ENCODE measurements around the gene MRPL54. TPM values are rescaled to one million over a fixed set of nuclear protein-coding genes. Genes with fewer than 3 reads are reported as not detected.

The MRPL54 gene
- total and polyA plus RNA-seq, 2 experiments from 2014 or later: 57.9 to 73.0 TPM

DNA sequence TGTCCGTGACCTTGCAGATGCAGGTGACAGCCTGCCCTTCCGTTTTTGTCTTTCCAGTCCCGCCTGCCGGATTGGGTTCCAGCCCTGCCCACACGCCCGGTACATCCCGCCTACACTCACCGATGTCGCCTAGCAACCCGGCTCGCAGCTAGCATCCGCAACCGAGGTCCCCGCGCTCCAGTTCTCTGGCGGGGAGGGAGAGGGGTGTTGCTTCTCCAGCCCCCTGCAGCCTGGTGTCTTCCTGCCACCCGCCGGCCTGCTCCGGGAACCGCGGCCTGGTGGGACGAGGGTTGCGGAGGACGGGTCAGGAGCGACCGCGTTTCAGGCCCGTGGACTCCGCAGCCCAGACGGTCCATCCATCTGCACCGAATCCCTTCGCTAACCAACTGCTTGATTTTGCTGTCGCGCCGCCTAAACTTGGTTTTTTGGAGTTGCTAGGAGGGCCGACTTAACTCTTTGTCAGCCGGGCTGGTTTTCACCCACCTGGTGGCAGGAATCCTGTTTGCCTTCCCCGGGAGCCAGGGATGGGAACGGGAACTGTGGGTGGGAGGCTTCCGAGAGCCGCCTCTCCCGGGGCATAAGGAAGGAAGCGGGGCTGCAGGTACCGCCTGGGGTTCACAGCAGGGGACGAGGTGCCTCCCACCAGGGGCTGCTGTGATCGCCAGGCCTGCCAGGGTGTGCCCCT lies 39.1 kb downstream of the MRPL54 start:
- peak; percentile 45 for DNase-seq
- Histone ChIP-seq H2AFZ (peak overlapping the region; percentile 42; the same call in 1 of the 2 replicates), H4K20me1 (ENCODE audit: insufficient read depth) (no peaks in the 10 kb centered on the region), H3K4me2 (ENCODE audit: unreplicated experiment) (peak overlapping the region; percentile 53), H3K9me2 (ENCODE audit: insufficient read depth) (no peaks in the 10 kb centered on the region), H3K9ac (no peak overlapping the region), H3K4me3 (0 out of 2 replicates have a peak overlapping the region, but pooled peaks have one; percentile 22), H3K36me3 (ENCODE audit: low read depth) (no peaks in the 10 kb centered on the region), H3K9me3 (ENCODE audit: low read depth) (no peaks in the 10 kb centered on the region), H3F3A (ENCODE audit: insufficient read depth) (no peaks in the 10 kb centered on the region), H3K27ac (no peak overlapping the region), H3K4me1 (ENCODE audit: insufficient read depth) (no peaks in the 10 kb centered on the region), H3K79me2 (ENCODE audit: insufficient read depth) (no peaks in the 10 kb centered on the region), H3K27me3 (replicated peaks; ENCODE audit: insufficient read depth) (peaks cover 24% of the 10 kb centered on the region)
- in situ Hi-C loops (cut with MboI): no loop called here
- WGBS, 2 experiments (ENCODE audit: low coverage in 1 of 2, low lambda C conversion rate in 2 of 2, missing lambda C conversion rate in 2 of 2): 8 to 9% methylated on average over 39 to 45 of the region's 46 CpGs
- TF ChIP-seq EZH2phosphoT487 (IDR thresholded peaks at IDR 0.05; ENCODE audit: insufficient read depth, low read depth) (0 out of 2 replicates have a peak, but pooled peaks have one; percentile 22), EZH2 (IDR thresholded peaks at IDR 0.05; ENCODE audit: insufficient read depth, poor library complexity, severe bottlenecking) (peak; percentile 47)

DNA sequence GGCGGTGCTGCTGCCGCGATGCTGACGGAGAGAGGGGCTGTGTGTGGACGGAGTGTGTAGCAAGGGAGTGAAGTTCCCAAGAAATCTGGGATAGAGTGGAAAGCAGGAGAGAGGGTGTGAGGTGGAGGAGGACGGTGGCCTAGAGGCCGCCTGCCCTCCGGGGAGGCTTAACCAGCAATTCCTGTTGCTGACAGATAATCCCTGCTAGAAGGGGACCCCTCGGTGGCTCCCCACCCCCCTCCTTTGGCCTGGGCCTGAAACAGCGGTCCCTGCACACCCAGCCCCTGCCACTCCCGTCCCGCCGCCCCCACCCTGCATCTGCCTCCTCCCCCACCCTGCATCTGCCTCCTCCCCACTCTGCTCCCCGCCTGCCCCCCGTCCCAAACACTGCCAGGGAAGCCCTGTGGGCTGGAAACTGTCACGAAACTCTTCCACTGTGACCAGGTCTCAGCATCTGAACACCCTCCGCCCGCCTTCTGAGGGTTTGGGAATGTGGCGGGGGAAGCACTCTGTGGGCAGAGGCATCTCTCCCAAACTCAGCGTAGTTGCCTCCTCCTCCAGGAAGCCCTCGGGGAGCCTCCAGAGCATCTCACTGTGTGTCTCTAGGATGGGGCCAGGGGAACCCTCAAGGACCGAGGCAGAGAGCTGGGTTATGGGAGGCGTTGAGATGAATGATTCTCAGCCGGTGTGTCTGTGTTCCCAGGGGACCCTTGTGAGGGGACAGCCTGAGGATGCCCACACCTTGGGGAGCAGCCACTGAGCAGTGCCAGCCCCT lies 40.8 kb downstream of the MRPL54 start:
- TF ChIP-seq EZH2 (IDR thresholded peaks at IDR 0.05; ENCODE audit: insufficient read depth, poor library complexity, severe bottlenecking): no peak
- TF ChIP-seq EZH2phosphoT487 (IDR thresholded peaks at IDR 0.05; ENCODE audit: insufficient read depth, low read depth): no peak
- H2AFZ ChIP-seq: no peak overlapping the region
- no peaks in the 10 kb centered on the region for H3K36me3 ChIP-seq (ENCODE audit: low read depth)
- no peak for DNase-seq
- H3K27ac ChIP-seq: no peak overlapping the region
- no peak overlapping the region for H3K9ac ChIP-seq
- WGBS, 2 experiments (ENCODE audit: low coverage in 1 of 2, low lambda C conversion rate in 2 of 2, missing lambda C conversion rate in 2 of 2): 42 to 49% methylated on average over 18 to 24 of the region's 24 CpGs
- H3F3A ChIP-seq (ENCODE audit: insufficient read depth): no peaks in the 10 kb centered on the region
- peaks cover 24% of the 10 kb centered on the region for H3K27me3 ChIP-seq (replicated peaks; ENCODE audit: insufficient read depth)
- H3K4me2 ChIP-seq (ENCODE audit: unreplicated experiment): no peak overlapping the region
- no peaks in the 10 kb centered on the region for H3K4me1 ChIP-seq (ENCODE audit: insufficient read depth)
- no peak overlapping the region for H3K4me3 ChIP-seq
- no peaks in the 10 kb centered on the region for H3K9me3 ChIP-seq (ENCODE audit: low read depth)
- H4K20me1 ChIP-seq (ENCODE audit: insufficient read depth): no peaks in the 10 kb centered on the region
- in situ Hi-C loops (cut with MboI): no loop called here
- no peaks in the 10 kb centered on the region for H3K9me2 ChIP-seq (ENCODE audit: insufficient read depth)
- no peaks in the 10 kb centered on the region for H3K79me2 ChIP-seq (ENCODE audit: insufficient read depth)

GRCh38 chr19:3803986-3804385 lies 41.5 kb downstream of the MRPL54 start:
- no peaks in the 10 kb centered on the region for H4K20me1 ChIP-seq (ENCODE audit: insufficient read depth)
- 48 to 55% methylated on average over 10 of the region's 10 CpGs for WGBS, 2 experiments (ENCODE audit: low coverage in 1 of 2, low lambda C conversion rate in 2 of 2, missing lambda C conversion rate in 2 of 2)
- no peak overlapping the region for H3K27ac ChIP-seq
- H3K27me3 ChIP-seq (replicated peaks; ENCODE audit: insufficient read depth): peaks cover 24% of the 10 kb centered on the region
- H3F3A ChIP-seq (ENCODE audit: insufficient read depth): no peaks in the 10 kb centered on the region
- H3K9me3 ChIP-seq (ENCODE audit: low read depth): no peaks in the 10 kb centered on the region
- no peak overlapping the region for H3K9ac ChIP-seq
- no peaks in the 10 kb centered on the region for H3K9me2 ChIP-seq (ENCODE audit: insufficient read depth)
- no peak for DNase-seq
- no peak overlapping the region for H2AFZ ChIP-seq
- in situ Hi-C loops (cut with MboI): no loop called here
- H3K4me3 ChIP-seq: no peak overlapping the region
- no peaks in the 10 kb centered on the region for H3K36me3 ChIP-seq (ENCODE audit: low read depth)
- H3K4me2 ChIP-seq (ENCODE audit: unreplicated experiment): no peak overlapping the region
- TF ChIP-seq EZH2phosphoT487 (IDR thresholded peaks at IDR 0.05; ENCODE audit: insufficient read depth, low read depth): no peak
- no peak for TF ChIP-seq EZH2 (IDR thresholded peaks at IDR 0.05; ENCODE audit: insufficient read depth, poor library complexity, severe bottlenecking)
- H3K4me1 ChIP-seq (ENCODE audit: insufficient read depth): no peaks in the 10 kb centered on the region
- no peaks in the 10 kb centered on the region for H3K79me2 ChIP-seq (ENCODE audit: insufficient read depth)

GRCh38 chr19:3804429-3804828 lies 41.9 kb downstream of the MRPL54 start:
- no peak for DNase-seq
- 55 to 67% methylated on average over 7 to 10 of the region's 13 CpGs for WGBS, 2 experiments (ENCODE audit: low coverage in 1 of 2, low lambda C conversion rate in 2 of 2, missing lambda C conversion rate in 2 of 2)
- H3K27me3 ChIP-seq (replicated peaks; ENCODE audit: insufficient read depth): peaks cover 24% of the 10 kb centered on the region
- H4K20me1 ChIP-seq (ENCODE audit: insufficient read depth): no peaks in the 10 kb centered on the region
- H2AFZ ChIP-seq: no peak overlapping the region
- no peaks in the 10 kb centered on the region for H3K9me3 ChIP-seq (ENCODE audit: low read depth)
- no peak for TF ChIP-seq EZH2 (IDR thresholded peaks at IDR 0.05; ENCODE audit: insufficient read depth, poor library complexity, severe bottlenecking)
- no peak for TF ChIP-seq EZH2phosphoT487 (IDR thresholded peaks at IDR 0.05; ENCODE audit: insufficient read depth, low read depth)
- no peaks in the 10 kb centered on the region for H3K4me1 ChIP-seq (ENCODE audit: insufficient read depth)
- no peak overlapping the region for H3K4me3 ChIP-seq
- H3K4me2 ChIP-seq (ENCODE audit: unreplicated experiment): no peak overlapping the region
- no peaks in the 10 kb centered on the region for H3K9me2 ChIP-seq (ENCODE audit: insufficient read depth)
- no peak overlapping the region for H3K9ac ChIP-seq
- in situ Hi-C loops (cut with MboI): no loop called here
- H3F3A ChIP-seq (ENCODE audit: insufficient read depth): no peaks in the 10 kb centered on the region
- no peaks in the 10 kb centered on the region for H3K79me2 ChIP-seq (ENCODE audit: insufficient read depth)
- H3K36me3 ChIP-seq (ENCODE audit: low read depth): no peaks in the 10 kb centered on the region
- no peak overlapping the region for H3K27ac ChIP-seq
